K562 (cell line): ENCODE measurements around the gene SFPQ. TPM values are rescaled to one million over a fixed set of nuclear protein-coding genes. Genes with fewer than 3 reads are reported as not detected.

Experiments
- AFF1 ChIP-seq, 2 experiments: fragments of 450-650 bp; IDR thresholded peaks; 2 replicates each; pipeline ENCODE4 v1.6.1; 2018; ENCODE audit warnings: mild to moderate bottlenecking in 2 of 2, low read depth in 1 of 2; ENCODE audit not compliant: partially characterized antibody in 2 of 2
- ATF4 ChIP-seq: fragments of 450-650 bp; formaldehyde crosslinking; IDR thresholded peaks from 2 replicates; pipeline ENCODE4 v1.4.0; 2022; ENCODE audit warnings: mild to moderate bottlenecking, moderate library complexity
- CEBPZ ChIP-seq: fragments of 150-350 bp; IDR thresholded peaks from 2 replicates; pipeline ENCODE4 v1.6.1; 2014; ENCODE audit warnings: low read depth, mild to moderate bottlenecking, low read length, borderline replicate concordance
- ESRRB ChIP-seq: fragments of 250-450 bp; sonication (Bioruptor Pico); IDR thresholded peaks from 2 replicates; pipeline ENCODE4 v1.5.0; 2020; ENCODE audit warnings: mild to moderate bottlenecking, moderate library complexity, borderline replicate concordance
- FOXJ2 ChIP-seq: fragments of 200-800 bp; sonication (Bioruptor generic); IDR thresholded peaks from 2 replicates; pipeline ENCODE4 v1.6.1; 2016; ENCODE audit warnings: missing genetic modification characterization, missing compliant biosample characterization
- KLF1 ChIP-seq: fragments of 450-650 bp; IDR thresholded peaks from 2 replicates; pipeline ENCODE4 v1.6.1; 2016; ENCODE audit warnings: missing genetic modification characterization, missing compliant biosample characterization
- L3MBTL2 ChIP-seq: fragments of 450-650 bp; IDR thresholded peaks from 2 replicates; pipeline ENCODE4 v1.6.1; 2016; ENCODE audit warnings: mild to moderate bottlenecking, moderate library complexity
- MTA1 ChIP-seq: fragments of 450-650 bp; IDR thresholded peaks from 2 replicates; pipeline ENCODE4 v1.6.1; 2017; ENCODE audit warnings: borderline replicate concordance
- NFIC ChIP-seq: fragments of 450-650 bp; IDR thresholded peaks from 2 replicates; pipeline ENCODE4 v1.6.1; 2017; ENCODE audit warnings: mild to moderate bottlenecking, inconsistent platforms
- NUFIP1 ChIP-seq: fragments of 450-650 bp; IDR thresholded peaks from 2 replicates; pipeline ENCODE4 v1.6.1; 2018; ENCODE audit not compliant: partially characterized antibody
- SMAD1 ChIP-seq: fragments of 150-350 bp; IDR thresholded peaks from 2 replicates; pipeline ENCODE4 v1.6.1; 2014; ENCODE audit warnings: low read length, low read depth; ENCODE audit not compliant: partially characterized antibody
- TRIM24 ChIP-seq, 2 experiments: fragments of 450-650 bp; IDR thresholded peaks; 2 replicates each; pipeline ENCODE4 v1.6.1; 2016
- ZC3H8 ChIP-seq: fragments of 450-650 bp; IDR thresholded peaks from 2 replicates; pipeline ENCODE4 v1.6.1; 2017
- ZNF140 ChIP-seq: fragments of 250-450 bp; sonication (Bioruptor Pico); IDR thresholded peaks from 2 replicates; pipeline ENCODE4 v1.8.0; 2021; ENCODE audit warnings: moderate library complexity, mild to moderate bottlenecking, inconsistent platforms
- ZNF239 ChIP-seq: fragments of 250-450 bp; sonication (Bioruptor Pico); IDR thresholded peaks from 2 replicates; pipeline ENCODE4 v1.4.0; 2020; ENCODE audit warnings: mild to moderate bottlenecking
- ZNF384 ChIP-seq: IDR thresholded peaks from 2 replicates; pipeline ENCODE4 v1.6.1; 2012; ENCODE audit warnings: low read depth, low read length, improper control_type of control experiment
- ZNF431 ChIP-seq: sonication (generic); formaldehyde crosslinking; IDR thresholded peaks from 2 replicates; pipeline ENCODE4 v1.8.0; 2022; ENCODE audit warnings: mild to moderate bottlenecking, missing genetic modification reagents
- ZNF589 ChIP-seq: fragments of 200-800 bp; sonication (Bioruptor generic); IDR thresholded peaks from 2 replicates; pipeline ENCODE4 v1.6.1; 2016; ENCODE audit warnings: low read depth, missing genetic modification characterization, missing compliant biosample characterization
- polyA plus RNA-seq, 8 experiments: library from polyadenylated mRNA; depleted of rRNA in 4 of 8; stranded (reverse) in 5 of 8; unstranded in 3 of 8; fragments of >200 nt; fragmentation: Nextera tagmentation in 2 of 8; fragmentation: Illumina TruSeq in 1 of 8; extraction: Ambion mirVana in 2 of 8; extraction: Trizol in 1 of 8; gene quantifications; 2 replicates each; pipeline versions ENCODE4 v1.2.1 to v1.2.3, GENCODE V29; 2011 to 2014; ENCODE audit warnings: inconsistent platforms in 1 of 8, missing spikeins in 1 of 8
- total RNA-seq, 7 experiments: library from RNA; depleted of rRNA in 6 of 7; stranded (reverse); fragments of >200 nt in 6 of 7; fragmentation: Illumina TruSeq in 2 of 7; extraction: Trizol in 2 of 7; gene quantifications; 2 replicates each; pipeline versions ENCODE4 v1.2.1 to v1.2.3, GENCODE V29; 2011 to 2021; ENCODE audit warnings: low replicate concordance in 1 of 7
- TF ChIP-seq, protein P1 (sequence below): fragments of 450-650 bp; formaldehyde crosslinking; IDR thresholded peaks from 2 replicates; pipeline ENCODE4 v1.4.0; 2020; ENCODE audit warnings: mild to moderate bottlenecking, moderate library complexity

SFPQ gene
- total and polyA plus RNA-seq, 9 of the 15 experiments (the other 6 are each of a cell fraction or from before 2014, with no cell fraction given): 69.7 to 562 (median 399) TPM

DNA sequence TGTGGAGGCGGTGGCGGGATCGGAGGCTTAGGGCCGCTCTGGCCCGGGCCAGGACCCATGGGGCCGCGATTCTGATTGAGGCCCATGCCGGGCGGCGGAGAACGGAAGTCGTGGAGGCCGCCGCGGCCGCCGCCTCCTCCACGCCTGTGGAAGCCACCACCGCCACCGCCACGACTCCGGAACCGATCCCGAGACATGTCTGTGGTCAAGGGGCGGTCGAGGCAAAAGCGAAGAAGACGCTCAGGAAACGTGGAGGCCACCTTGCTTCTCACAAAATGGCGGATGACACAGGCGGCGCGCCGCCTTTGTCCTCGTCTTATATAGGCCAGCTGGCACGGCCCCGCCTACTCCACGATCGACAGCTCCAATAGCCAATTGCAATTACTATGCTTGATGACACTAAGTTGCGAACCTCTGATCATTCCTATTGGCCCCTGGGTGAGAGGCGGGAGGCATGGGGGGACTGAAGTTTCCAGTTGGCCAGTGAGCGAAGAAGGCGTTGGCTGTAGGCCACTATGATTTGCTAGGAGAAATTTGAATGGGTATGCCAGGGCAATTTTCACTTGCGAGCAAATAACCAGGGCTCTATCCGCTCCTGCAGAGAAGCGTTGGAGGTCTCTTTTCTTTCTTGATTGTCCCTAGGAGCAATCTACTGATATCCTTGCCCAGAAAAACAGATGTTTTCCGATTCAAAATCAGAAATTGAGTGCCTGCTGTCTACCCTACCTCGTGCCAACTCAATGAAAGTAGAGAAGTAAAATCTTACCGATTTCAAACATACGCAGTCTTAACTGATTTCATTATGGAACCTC lies at the start of gene SFPQ (continued):
- TF ChIP-seq ZNF589 (CRISPR knock-in tag) (no peak), ATF4 (CRISPR knock-in tag) (no peak), CEBPZ (peak; percentile 87), ZNF239 (CRISPR knock-in tag) (no peak), L3MBTL2 (peak; percentile 82), ZNF384 (no peak), TRIM24 (IDR thresholded peaks at IDR 0.05) (no peak), MTA1 (0 out of 2 replicates have a peak, but pooled peaks have one; percentile 14), ZNF140 (CRISPR knock-in tag) (no peak), SMAD1 (peak; percentile 98), NFIC (peak; percentile 71), ESRRB (CRISPR knock-in tag) (0 out of 2 replicates have a peak, but pooled peaks have one; percentile 83), KLF1 (0 out of 2 replicates have a peak, but pooled peaks have one; percentile 55), ZNF431 (CRISPR knock-in tag) (0 out of 2 replicates have a peak, but pooled peaks have one; percentile 16), AFF1 (IDR thresholded peaks at IDR 0.05; ENCODE audit: low read depth in 1 of 2, partially characterized antibody in 2 of 2) (peak in 1 of 2 experiments; percentile 53), NUFIP1 (peak; percentile 16), ZC3H8 (no peak), FOXJ2 (no peak)
- TF ChIP-seq, protein P1, sequence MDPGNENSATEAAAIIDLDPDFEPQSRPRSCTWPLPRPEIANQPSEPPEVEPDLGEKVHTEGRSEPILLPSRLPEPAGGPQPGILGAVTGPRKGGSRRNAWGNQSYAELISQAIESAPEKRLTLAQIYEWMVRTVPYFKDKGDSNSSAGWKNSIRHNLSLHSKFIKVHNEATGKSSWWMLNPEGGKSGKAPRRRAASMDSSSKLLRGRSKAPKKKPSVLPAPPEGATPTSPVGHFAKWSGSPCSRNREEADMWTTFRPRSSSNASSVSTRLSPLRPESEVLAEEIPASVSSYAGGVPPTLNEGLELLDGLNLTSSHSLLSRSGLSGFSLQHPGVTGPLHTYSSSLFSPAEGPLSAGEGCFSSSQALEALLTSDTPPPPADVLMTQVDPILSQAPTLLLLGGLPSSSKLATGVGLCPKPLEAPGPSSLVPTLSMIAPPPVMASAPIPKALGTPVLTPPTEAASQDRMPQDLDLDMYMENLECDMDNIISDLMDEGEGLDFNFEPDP (CRISPR knock-in tag): no peak
